ENCODE measurements around the gene BEX3.

The BEX3 gene

DNA sequence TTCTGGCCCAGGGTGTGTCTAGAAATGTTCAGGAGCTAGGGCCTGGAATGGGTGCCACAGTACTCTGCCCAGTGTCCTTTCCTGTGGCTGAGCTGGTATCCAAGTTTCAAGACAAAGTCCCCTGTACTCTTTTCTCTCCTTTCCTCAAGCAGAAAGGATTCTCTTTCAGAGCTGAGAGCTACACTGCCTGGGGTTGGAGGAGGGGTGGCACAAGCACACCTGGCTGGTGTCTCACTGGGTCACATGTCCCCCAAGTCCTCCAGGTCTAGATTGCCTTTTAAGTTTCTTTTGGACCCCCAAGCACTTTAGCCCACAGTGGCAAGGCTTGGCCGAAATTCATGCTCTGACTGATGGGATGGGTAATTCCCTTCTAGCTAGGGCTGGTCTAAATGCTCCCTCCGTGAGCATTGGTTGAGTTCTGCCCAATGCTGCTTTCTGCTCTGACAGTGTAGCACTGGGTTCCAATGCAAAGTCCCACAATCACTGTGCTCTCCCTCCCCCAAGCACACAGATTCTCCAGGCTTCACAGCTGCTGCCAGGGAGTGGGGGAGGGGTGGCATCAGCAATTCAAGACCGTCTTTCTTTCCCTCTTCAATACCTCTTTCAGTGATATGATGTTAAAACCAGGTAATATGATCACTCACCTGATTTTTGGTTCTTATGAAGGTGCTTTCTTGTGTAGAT, 47.8 kb downstream of the BEX3 start:
- Histone ChIP-seq H3K4me3 (ENCODE audit: low read depth, low read length) (no peak overlapping the region), H3K4me1 (ENCODE audit: control insufficient read depth, insufficient read depth, low read length) (no peaks in the 10 kb centered on the region), H3K36me3 (ENCODE audit: control insufficient read depth in 2 of 2, insufficient read depth in 1 of 2, low read length in 2 of 2) (no peaks in the 10 kb centered on the region), H3K9me3 (ENCODE audit: control insufficient read depth, insufficient read depth, low read depth, low read length) (no peaks in the 10 kb centered on the region), H3K27ac (ENCODE audit: extremely low read depth, low read depth, low read length) (no peak overlapping the region)
- CTCF ChIA-PET, result interaction anchor here (0.6 to 1.1 kb wide), 2 partner anchors 39 to 190 kb away, joined by 3 read pairs; no protein-coding TSS in a partner anchor
- POLR2A ChIA-PET, result no interaction called here
- TF ChIP-seq ZNF146 (tag by site-specific recombination; IDR thresholded peaks at IDR 0.05), result no peak
- TF ChIP-seq ZNF629 (tag by site-specific recombination; IDR thresholded peaks at IDR 0.05), result no peak
- no peak for TF ChIP-seq ZSCAN23 (tag by site-specific recombination; IDR thresholded peaks at IDR 0.05)
- no peak for TF ChIP-seq ZFP69B (tag by site-specific recombination; IDR thresholded peaks at IDR 0.05)
- no peak for TF ChIP-seq ZBTB20 (tag by site-specific recombination; IDR thresholded peaks at IDR 0.05)
- TF ChIP-seq ZNF221 (tag by site-specific recombination; IDR thresholded peaks at IDR 0.05; ENCODE audit: borderline replicate concordance), result no peak
- no peak for TF ChIP-seq PBX3 (CRISPR knock-in tag; IDR thresholded peaks at IDR 0.05)
- no peak for TF ChIP-seq ZBTB8A (tag by site-specific recombination; IDR thresholded peaks at IDR 0.05)
- no peak for TF ChIP-seq YY2 (tag by site-specific recombination; IDR thresholded peaks at IDR 0.05)
- TF ChIP-seq ZNF394 (tag by site-specific recombination; IDR thresholded peaks at IDR 0.05; ENCODE audit: borderline replicate concordance), result no peak
- TF ChIP-seq RBAK (tag by site-specific recombination; IDR thresholded peaks at IDR 0.05), result no peak
- no peak for TF ChIP-seq ZNF510 (tag by site-specific recombination; IDR thresholded peaks at IDR 0.05; ENCODE audit: insufficient replicate concordance)
- TF ChIP-seq INSM2 (tag by site-specific recombination; IDR thresholded peaks at IDR 0.05), result no peak
- TF ChIP-seq ZSCAN4 (tag by site-specific recombination; IDR thresholded peaks at IDR 0.05), result no peak
- TF ChIP-seq ZNF211 (tag by site-specific recombination; IDR thresholded peaks at IDR 0.05; ENCODE audit: low read depth), result no peak
- TF ChIP-seq SCRT2 (tag by site-specific recombination; IDR thresholded peaks at IDR 0.05), result no peak
- no peak for TF ChIP-seq KLF9 (tag by site-specific recombination; IDR thresholded peaks at IDR 0.05; ENCODE audit: low read depth)
- TF ChIP-seq ZFP41 (tag by site-specific recombination; IDR thresholded peaks at IDR 0.05; ENCODE audit: borderline replicate concordance), result no peak
- TF ChIP-seq, protein P1, sequence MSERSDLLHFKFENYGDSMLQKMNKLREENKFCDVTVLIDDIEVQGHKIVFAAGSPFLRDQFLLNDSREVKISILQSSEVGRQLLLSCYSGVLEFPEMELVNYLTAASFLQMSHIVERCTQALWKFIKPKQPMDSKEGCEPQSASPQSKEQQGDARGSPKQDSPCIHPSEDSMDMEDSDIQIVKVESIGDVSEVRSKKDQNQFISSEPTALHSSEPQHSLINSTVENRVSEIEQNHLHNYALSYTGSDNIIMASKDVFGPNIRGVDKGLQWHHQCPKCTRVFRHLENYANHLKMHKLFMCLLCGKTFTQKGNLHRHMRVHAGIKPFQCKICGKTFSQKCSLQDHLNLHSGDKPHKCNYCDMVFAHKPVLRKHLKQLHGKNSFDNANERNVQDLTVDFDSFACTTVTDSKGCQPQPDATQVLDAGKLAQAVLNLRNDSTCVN (tag by site-specific recombination; optimal IDR thresholded peaks at IDR 0.05), result no peak
- TF ChIP-seq PATZ1 (tag by site-specific recombination; IDR thresholded peaks at IDR 0.05), result no peak

Data from HEK293 (cell line).